ENCODE data around the gene GALNT17. TPM values are rescaled to one million over a fixed set of nuclear protein-coding genes. Genes with fewer than 3 reads are reported as not detected.

GALNT17 gene
- total RNA-seq, 2 experiments from 2014 or later: not detected

DNA sequence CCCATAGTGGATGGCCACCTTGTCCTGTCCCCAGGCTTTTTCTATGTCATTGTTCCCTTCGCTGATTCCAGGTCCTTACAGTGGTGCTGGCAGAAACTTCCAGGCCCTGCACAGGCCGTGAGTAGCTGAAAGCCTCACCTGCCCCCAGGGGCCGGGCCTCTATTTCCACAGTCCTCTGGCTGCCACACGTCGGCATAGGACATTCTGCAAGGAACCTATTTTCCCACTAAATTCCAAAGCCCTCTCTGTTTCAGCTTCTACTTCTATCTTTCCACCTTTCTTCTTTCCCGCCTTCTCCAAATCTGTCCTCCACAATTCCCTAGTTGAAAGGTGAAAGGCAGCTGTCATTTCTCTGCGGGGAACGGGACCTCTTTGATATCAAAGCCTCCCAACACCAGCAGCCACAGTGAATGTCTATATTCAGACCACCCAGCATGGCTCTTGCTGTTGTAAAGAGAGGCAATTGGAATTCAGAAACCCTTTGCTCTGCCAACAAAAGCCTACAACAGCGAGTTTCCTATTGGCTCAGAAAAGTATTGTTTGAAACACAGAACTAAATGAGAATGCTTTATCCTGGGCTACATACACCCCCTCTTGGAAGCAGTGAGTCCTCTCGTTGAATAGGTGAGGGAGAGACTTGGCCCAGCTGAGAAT lies 607.7 kb downstream of the GALNT17 start:
- Mint-ChIP-seq H3K4me1 (ENCODE audit: low read depth) (no peaks in the 10 kb centered on the region), H3K9me3 (no peaks in the 10 kb centered on the region), H3K27me3 (peaks cover 4% of the 10 kb centered on the region), H3K36me3 (ENCODE audit: low read depth) (no peaks in the 10 kb centered on the region), H3K4me3 (no peak overlapping the region), H3K27ac (no peak overlapping the region)
- CTCF ChIA-PET: no interaction called here
- Histone ChIP-seq H3K36me3 (ENCODE audit: insufficient read depth, low read length) (no peaks in the 10 kb centered on the region), H3K27ac (ENCODE audit: low read depth in 1 of 2, low read length in 2 of 2) (no peak overlapping the region), H3K9me3 (ENCODE audit: control insufficient read depth in 1 of 2, insufficient read depth in 1 of 2, low read length in 2 of 2) (no peaks in the 10 kb centered on the region), H3K27me3 (ENCODE audit: control insufficient read depth in 1 of 2, insufficient read depth in 2 of 2, low read length in 2 of 2) (no peaks in the 10 kb centered on the region), H3K4me3 (ENCODE audit: low read length) (no peak overlapping the region), H3K4me1 (ENCODE audit: insufficient read depth, low read length) (no peaks in the 10 kb centered on the region)
- TF ChIP-seq CTCF (IDR thresholded peaks at IDR 0.05): no peak
- POLR2A ChIA-PET: no interaction called here
- DNase-seq (no peak), ATAC-seq (ENCODE audit: poor library complexity) (no peak)
- intact Hi-C loops (cut with DNase I, micrococcal nuclease): loop anchor here in 1 of 2 experiments (10.0 kb wide), 1 partner anchor 885 kb away; no protein-coding TSS in a partner anchor

- no peaks in the 10 kb centered on the region for H3K4me1 Mint-ChIP-seq (ENCODE audit: low read depth)
- no peak overlapping the region for H3K27ac Mint-ChIP-seq
- CTCF ChIA-PET: no interaction called here
Observed at GRCh38 chr7:71740174-71740560, 608.2 kb downstream of the GALNT17 start.

GRCh38 chr7:71746006-71746405 lies 614.1 kb downstream of the GALNT17 start:
- Histone ChIP-seq H3K36me3 (ENCODE audit: insufficient read depth, low read length) (no peaks in the 10 kb centered on the region), H3K4me3 (ENCODE audit: low read length) (no peak overlapping the region), H3K9me3 (ENCODE audit: control insufficient read depth in 1 of 2, insufficient read depth in 1 of 2, low read length in 2 of 2) (no peaks in the 10 kb centered on the region), H3K4me1 (ENCODE audit: insufficient read depth, low read length) (no peaks in the 10 kb centered on the region), H3K27me3 (ENCODE audit: control insufficient read depth in 1 of 2, insufficient read depth in 2 of 2, low read length in 2 of 2) (no peaks in the 10 kb centered on the region), H3K27ac (ENCODE audit: low read depth in 1 of 2, low read length in 2 of 2) (no peak overlapping the region)
- intact Hi-C loops (cut with DNase I, micrococcal nuclease): no loop called here
- Mint-ChIP-seq H3K36me3 (ENCODE audit: low read depth) (no peaks in the 10 kb centered on the region), H3K27ac (no peak overlapping the region), H3K9me3 (peaks cover 5% of the 10 kb centered on the region), H3K4me1 (ENCODE audit: low read depth) (no peaks in the 10 kb centered on the region), H3K4me3 (no peak overlapping the region), H3K27me3 (peaks cover 17% of the 10 kb centered on the region)
- no peak for TF ChIP-seq CTCF (IDR thresholded peaks at IDR 0.05)
- DNase-seq: no peak
- ChIA-PET CTCF (no interaction called here), POLR2A (no interaction called here)
- no peak for ATAC-seq (ENCODE audit: poor library complexity)

More at GRCh38 chr7:71740174-71740560, 608.2 kb downstream of the GALNT17 start:
- Histone ChIP-seq H3K27me3 (ENCODE audit: control insufficient read depth in 1 of 2, insufficient read depth in 2 of 2, low read length in 2 of 2) (no peaks in the 10 kb centered on the region), H3K4me1 (ENCODE audit: insufficient read depth, low read length) (no peaks in the 10 kb centered on the region), H3K9me3 (ENCODE audit: control insufficient read depth in 1 of 2, insufficient read depth in 1 of 2, low read length in 2 of 2) (no peaks in the 10 kb centered on the region), H3K27ac (ENCODE audit: low read depth in 1 of 2, low read length in 2 of 2) (no peak overlapping the region), H3K4me3 (ENCODE audit: low read length) (no peak overlapping the region), H3K36me3 (ENCODE audit: insufficient read depth, low read length) (no peaks in the 10 kb centered on the region)
- intact Hi-C loops (cut with DNase I, micrococcal nuclease): no loop called here
- Mint-ChIP-seq H3K4me3 (no peak overlapping the region), H3K27me3 (peaks cover 4% of the 10 kb centered on the region), H3K36me3 (ENCODE audit: low read depth) (no peaks in the 10 kb centered on the region), H3K9me3 (no peaks in the 10 kb centered on the region)
- no peak for ATAC-seq (ENCODE audit: poor library complexity)
- POLR2A ChIA-PET: no interaction called here
- TF ChIP-seq CTCF (IDR thresholded peaks at IDR 0.05): no peak
- DNase-seq: no peak
